Memory B cell (primary cell): ENCODE measurements around the gene FUCA1.
"Not testable (repeated sequence)": the region's sequence is repeated elsewhere in the genome, so short reads cannot be mapped to it uniquely, and the experiment has no call there.

ENCODE experiments used
- ATAC-seq: fragments of 150-1000 bp; cut with Tn5 transposase; 2 replicates; pipeline ENCODE4 v1.10.0; 2021; ENCODE audit warnings: low read depth, mild to moderate bottlenecking, moderate library complexity
- DNase-seq, 2 donors: peaks; one replicate each; pipeline ENCODE4 v3.0.0; 2022; ENCODE audit warnings: low spot score in 2 of 2
- H3K27ac Mint-ChIP-seq: one replicate; pipeline ENCODE4 v1.8.0; 2022; ENCODE audit warnings: mild to moderate bottlenecking, moderate library complexity, mixed read lengths
- H3K27me3 Mint-ChIP-seq: one replicate; pipeline ENCODE4 v1.8.0; 2022; ENCODE audit warnings: mixed read lengths
- H3K36me3 Mint-ChIP-seq: one replicate; pipeline ENCODE4 v1.8.0; 2022; ENCODE audit warnings: mild to moderate bottlenecking, mixed read lengths
- H3K4me1 Mint-ChIP-seq: one replicate; pipeline ENCODE4 v1.8.0; 2022; ENCODE audit warnings: mixed read lengths
- H3K4me3 Mint-ChIP-seq: one replicate; pipeline ENCODE4 v1.8.0; 2022; ENCODE audit warnings: mild to moderate bottlenecking, moderate library complexity, mixed read lengths
- H3K9me3 Mint-ChIP-seq: one replicate; pipeline ENCODE4 v1.8.0; 2022; ENCODE audit warnings: mixed read lengths

FUCA1 gene

GRCh38 chr1:23904748-23905357 lies 36.8 kb upstream of the FUCA1 start:
- peak overlapping the region; percentile 67 for H3K27ac Mint-ChIP-seq
- peak overlapping the region; percentile 68 for H3K4me3 Mint-ChIP-seq
- DNase-seq (no peak), ATAC-seq (no peak)
- peaks cover 61% of the 10 kb centered on the region for H3K4me1 Mint-ChIP-seq
- peaks cover 26% of the 10 kb centered on the region for H3K36me3 Mint-ChIP-seq
- H3K9me3 Mint-ChIP-seq, result no peaks in the 10 kb centered on the region
- H3K27me3 Mint-ChIP-seq, result no peaks in the 10 kb centered on the region

- Mint-ChIP-seq H3K9me3 (no peaks in the 10 kb centered on the region), H3K4me3 (peak overlapping the region; percentile 11), H3K27ac (peak overlapping the region; percentile 67), H3K36me3 (peaks cover 28% of the 10 kb centered on the region), H3K27me3 (no peaks in the 10 kb centered on the region), H3K4me1 (peaks cover 58% of the 10 kb centered on the region)
- no peak for ATAC-seq
- no peak for DNase-seq
Observed at GRCh38 chr1:23903754-23904153, 35.7 kb upstream of the FUCA1 start.

GRCh38 chr1:23902321-23903278 lies 34.5 kb upstream of the FUCA1 start:
- Mint-ChIP-seq H3K27ac (peak overlapping the region; percentile 67), H3K27me3 (no peaks in the 10 kb centered on the region), H3K9me3 (no peaks in the 10 kb centered on the region), H3K4me3 (peak overlapping the region; percentile 51), H3K36me3 (peaks cover 26% of the 10 kb centered on the region), H3K4me1 (peaks cover 56% of the 10 kb centered on the region)
- ATAC-seq, result no peak
- DNase-seq, result no peak

- H3K27me3 Mint-ChIP-seq, ATAC-seq, DNase-seq, H3K9me3 Mint-ChIP-seq: not testable (repeated sequence)
- Mint-ChIP-seq H3K36me3 (peaks cover 30% of the 10 kb centered on the region), H3K4me3 (peak overlapping the region; percentile 41), H3K4me1 (peaks cover 56% of the 10 kb centered on the region), H3K27ac (peak overlapping the region; percentile 62)
Observed at GRCh38 chr1:23900017-23900416, 31.9 kb upstream of the FUCA1 start.

- peak overlapping the region; percentile 33 for H3K4me3 Mint-ChIP-seq
- no peaks in the 10 kb centered on the region for H3K9me3 Mint-ChIP-seq
- no peaks in the 10 kb centered on the region for H3K27me3 Mint-ChIP-seq
- H3K4me1 Mint-ChIP-seq, result peaks cover 49% of the 10 kb centered on the region
- ATAC-seq (no peak), DNase-seq (no peak)
- peak overlapping the region; percentile 62 for H3K27ac Mint-ChIP-seq
- H3K36me3 Mint-ChIP-seq, result peaks cover 30% of the 10 kb centered on the region
Observed at GRCh38 chr1:23899070-23899469, 31.0 kb upstream of the FUCA1 start.

GRCh38 chr1:23897083-23897482 lies 29.0 kb upstream of the FUCA1 start:
- H3K4me1 Mint-ChIP-seq, result peaks cover 55% of the 10 kb centered on the region
- H3K9me3 Mint-ChIP-seq, result no peaks in the 10 kb centered on the region
- no peak for DNase-seq
- no peaks in the 10 kb centered on the region for H3K27me3 Mint-ChIP-seq
- H3K36me3 Mint-ChIP-seq, result peaks cover 31% of the 10 kb centered on the region
- H3K4me3 Mint-ChIP-seq, result no peak overlapping the region
- H3K27ac Mint-ChIP-seq, result no peak overlapping the region
- no peak for ATAC-seq

GRCh38 chr1:23896491-23896890 lies 28.4 kb upstream of the FUCA1 start:
- H3K27ac Mint-ChIP-seq, result peak overlapping the region; percentile 85
- no peaks in the 10 kb centered on the region for H3K9me3 Mint-ChIP-seq
- peaks cover 57% of the 10 kb centered on the region for H3K4me1 Mint-ChIP-seq

GRCh38 chr1:23895993-23896392 lies 27.9 kb upstream of the FUCA1 start:
- ATAC-seq, result no peak
- Mint-ChIP-seq H3K27ac (peak overlapping the region; percentile 85), H3K4me3 (peak overlapping the region; percentile 61), H3K9me3 (no peaks in the 10 kb centered on the region), H3K36me3 (peaks cover 31% of the 10 kb centered on the region), H3K4me1 (peaks cover 56% of the 10 kb centered on the region), H3K27me3 (no peaks in the 10 kb centered on the region)
- DNase-seq, result no peak

More at GRCh38 chr1:23896491-23896890, 28.4 kb upstream of the FUCA1 start:
- Mint-ChIP-seq H3K36me3 (peaks cover 30% of the 10 kb centered on the region), H3K4me3 (peak overlapping the region; percentile 61), H3K27me3 (no peaks in the 10 kb centered on the region)
- peak; percentile 68 for ATAC-seq
- DNase-seq, result no peak

- Mint-ChIP-seq H3K36me3 (peaks cover 26% of the 10 kb centered on the region), H3K27me3 (no peaks in the 10 kb centered on the region), H3K4me3 (no peak overlapping the region), H3K27ac (peak overlapping the region; percentile 85), H3K4me1 (peaks cover 51% of the 10 kb centered on the region), H3K9me3 (no peaks in the 10 kb centered on the region)
- DNase-seq (no peak), ATAC-seq (no peak)
Observed at GRCh38 chr1:23895082-23895481, 27.0 kb upstream of the FUCA1 start.

GRCh38 chr1:23889074-23889473 lies 21.0 kb upstream of the FUCA1 start:
- H3K36me3 Mint-ChIP-seq, result peaks cover 24% of the 10 kb centered on the region
- no peak for DNase-seq
- no peaks in the 10 kb centered on the region for H3K9me3 Mint-ChIP-seq
- H3K27ac Mint-ChIP-seq, result peak overlapping the region; percentile 97
- H3K4me1 Mint-ChIP-seq, result peaks cover 55% of the 10 kb centered on the region
- ATAC-seq, result peak; percentile 84
- peak overlapping the region; percentile 80 for H3K4me3 Mint-ChIP-seq
- no peaks in the 10 kb centered on the region for H3K27me3 Mint-ChIP-seq

- Mint-ChIP-seq H3K4me1 (peaks cover 37% of the 10 kb centered on the region), H3K9me3 (no peaks in the 10 kb centered on the region), H3K27me3 (no peaks in the 10 kb centered on the region), H3K4me3 (no peak overlapping the region), H3K27ac (peak overlapping the region; percentile 41), H3K36me3 (peaks cover 24% of the 10 kb centered on the region)
- DNase-seq (no peak), ATAC-seq (no peak)
Observed at GRCh38 chr1:23885222-23885621, 17.1 kb upstream of the FUCA1 start.

GRCh38 chr1:23882746-23883145 lies 14.7 kb upstream of the FUCA1 start:
- no peak overlapping the region for H3K27ac Mint-ChIP-seq
- no peak for ATAC-seq
- H3K4me3 Mint-ChIP-seq, result no peak overlapping the region

GRCh38 chr1:23879809-23880208 lies 11.7 kb upstream of the FUCA1 start:
- Mint-ChIP-seq H3K36me3 (peaks cover 48% of the 10 kb centered on the region), H3K4me3 (no peak overlapping the region), H3K4me1 (peaks cover 14% of the 10 kb centered on the region), H3K27ac (no peak overlapping the region), H3K27me3 (no peaks in the 10 kb centered on the region), H3K9me3 (peaks cover 10% of the 10 kb centered on the region)
- DNase-seq (no peak), ATAC-seq (no peak)

More at GRCh38 chr1:23882746-23883145, 14.7 kb upstream of the FUCA1 start:
- DNase-seq, result no peak
- Mint-ChIP-seq H3K4me1 (peaks cover 24% of the 10 kb centered on the region), H3K36me3 (peaks cover 40% of the 10 kb centered on the region), H3K9me3 (peaks cover 10% of the 10 kb centered on the region), H3K27me3 (no peaks in the 10 kb centered on the region)

GRCh38 chr1:23878668-23879067 lies 10.6 kb upstream of the FUCA1 start:
- no peak overlapping the region for H3K4me3 Mint-ChIP-seq
- no peak overlapping the region for H3K27ac Mint-ChIP-seq
- H3K36me3 Mint-ChIP-seq, result peaks cover 54% of the 10 kb centered on the region
- H3K9me3 Mint-ChIP-seq, result peaks cover 10% of the 10 kb centered on the region
- DNase-seq (no peak), ATAC-seq (no peak)
- peaks cover 17% of the 10 kb centered on the region for H3K4me1 Mint-ChIP-seq
- no peaks in the 10 kb centered on the region for H3K27me3 Mint-ChIP-seq
